DOHH2 (cell line): Measurements from ENCODE around the gene ADAMTSL1.

Experiments used
- H3F3A ChIP-seq: fragments of 200-600 bp; sonication (generic), shearing (Covaris generic); 2 replicates; pipeline ENCODE4 v1.6.0; 2016; ENCODE audit warnings: antibody characterized with exemption, mild to moderate bottlenecking; ENCODE audit not compliant: control insufficient read depth, insufficient read depth
- H3K27ac ChIP-seq: fragments of 200-600 bp; sonication (generic); 2 replicates; pipeline ENCODE4 v1.5.1; 2014; ENCODE audit warnings: low read depth, mild to moderate bottlenecking, low read length, moderate library complexity
- H3K27me3 ChIP-seq: fragments of 200-600 bp; sonication (generic); 2 replicates; pipeline ENCODE4 v1.6.1; 2014; ENCODE audit warnings: mild to moderate bottlenecking, low read length, mixed read lengths; ENCODE audit not compliant: control insufficient read depth
- H3K36me3 ChIP-seq: fragments of 200-600 bp; sonication (generic); 2 replicates; pipeline ENCODE4 v1.6.1; 2014; ENCODE audit warnings: mild to moderate bottlenecking, low read length, moderate library complexity, mixed read lengths; ENCODE audit not compliant: control insufficient read depth
- H3K4me1 ChIP-seq: fragments of 200-600 bp; sonication (generic); 2 replicates; pipeline ENCODE4 v1.6.1; 2014; ENCODE audit warnings: mild to moderate bottlenecking, low read length, mixed read lengths; ENCODE audit not compliant: control insufficient read depth
- H3K4me2 ChIP-seq: fragments of 200-600 bp; sonication (generic); 2 replicates; pipeline ENCODE4 v1.6.0; 2014; ENCODE audit warnings: mild to moderate bottlenecking, low read length, moderate library complexity
- H3K4me3 ChIP-seq: fragments of 200-600 bp; sonication (generic); 2 replicates; pipeline ENCODE4 v1.5.1; 2014; ENCODE audit warnings: mild to moderate bottlenecking, low read length, mixed read lengths
- H3K79me2 ChIP-seq: fragments of 200-600 bp; sonication (generic); 2 replicates; pipeline ENCODE4 v1.6.1; 2014; ENCODE audit warnings: mild to moderate bottlenecking, low read length, mixed read lengths; ENCODE audit not compliant: control insufficient read depth
- H3K9me2 ChIP-seq: fragments of 200-600 bp; sonication (generic); replicated peaks from 2 replicates; pipeline ENCODE4 v1.6.1; 2014; ENCODE audit warnings: mild to moderate bottlenecking, low read length, mixed read lengths; ENCODE audit not compliant: control insufficient read depth
- H3K9me3 ChIP-seq: fragments of 200-600 bp; sonication (generic); 2 replicates; pipeline ENCODE4 v1.6.1; 2014; ENCODE audit warnings: antibody characterized with exemption, low read length, mixed read lengths; ENCODE audit not compliant: control insufficient read depth, insufficient read depth
- H4K20me1 ChIP-seq: fragments of 200-600 bp; sonication (generic); 2 replicates; pipeline ENCODE4 v1.6.0; 2014; ENCODE audit warnings: low read depth, mild to moderate bottlenecking, antibody characterized with exemption, low read length, moderate library complexity; ENCODE audit not compliant: control insufficient read depth, insufficient read depth
- EZH2phosphoT487 ChIP-seq: fragments of 200-600 bp; sonication (generic); IDR thresholded peaks from 2 replicates; pipeline ENCODE4 v1.6.1; 2017; ENCODE audit warnings: borderline replicate concordance, mild to moderate bottlenecking, antibody characterized with exemption, low read length, moderate library complexity, mixed read lengths
- TF ChIP-seq, protein P1 (sequence below): fragments of 200-600 bp; sonication (generic); IDR thresholded peaks from one replicate; pipeline ENCODE4 v1.5.1; 2014; ENCODE audit warnings: antibody characterized with exemption, mild to moderate bottlenecking, low read depth, low read length; ENCODE audit not compliant: poor library complexity, severe bottlenecking

The ADAMTSL1 gene

DNA sequence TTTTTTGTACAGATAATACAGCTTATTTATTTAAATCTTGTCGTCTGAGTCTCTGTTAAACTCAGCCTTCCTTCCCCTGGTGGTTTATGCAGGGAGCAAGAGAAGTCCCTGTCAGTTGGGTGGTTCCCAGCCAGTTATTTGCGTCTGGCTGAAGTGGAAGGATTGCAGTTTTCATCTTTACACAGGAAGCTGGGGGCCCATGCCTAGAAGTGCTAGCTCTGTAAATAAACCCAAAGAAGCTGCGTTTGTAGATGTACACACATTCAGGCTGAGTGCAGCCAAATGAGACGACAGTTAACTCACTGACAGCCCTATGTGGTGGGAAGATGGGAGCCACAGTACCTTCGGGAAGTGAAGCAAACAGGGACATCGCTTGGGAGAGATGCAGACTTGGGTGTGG is 437.0 kb downstream of the ADAMTSL1 start:
- Histone ChIP-seq H3K9me3 (no peaks in the 10 kb centered on the region), H3K4me1 (no peaks in the 10 kb centered on the region), H3F3A (no peaks in the 10 kb centered on the region), H3K4me2 (no peak overlapping the region), H3K9me2 (no peaks in the 10 kb centered on the region), H3K79me2 (no peaks in the 10 kb centered on the region), H3K4me3 (no peak overlapping the region), H3K36me3 (no peaks in the 10 kb centered on the region), H3K27me3 (0 out of 2 replicates have a peak, but pooled peaks cover 3% of the 10 kb centered on the region), H3K27ac (no peak overlapping the region), H4K20me1 (no peaks in the 10 kb centered on the region)
- TF ChIP-seq, protein P1, sequence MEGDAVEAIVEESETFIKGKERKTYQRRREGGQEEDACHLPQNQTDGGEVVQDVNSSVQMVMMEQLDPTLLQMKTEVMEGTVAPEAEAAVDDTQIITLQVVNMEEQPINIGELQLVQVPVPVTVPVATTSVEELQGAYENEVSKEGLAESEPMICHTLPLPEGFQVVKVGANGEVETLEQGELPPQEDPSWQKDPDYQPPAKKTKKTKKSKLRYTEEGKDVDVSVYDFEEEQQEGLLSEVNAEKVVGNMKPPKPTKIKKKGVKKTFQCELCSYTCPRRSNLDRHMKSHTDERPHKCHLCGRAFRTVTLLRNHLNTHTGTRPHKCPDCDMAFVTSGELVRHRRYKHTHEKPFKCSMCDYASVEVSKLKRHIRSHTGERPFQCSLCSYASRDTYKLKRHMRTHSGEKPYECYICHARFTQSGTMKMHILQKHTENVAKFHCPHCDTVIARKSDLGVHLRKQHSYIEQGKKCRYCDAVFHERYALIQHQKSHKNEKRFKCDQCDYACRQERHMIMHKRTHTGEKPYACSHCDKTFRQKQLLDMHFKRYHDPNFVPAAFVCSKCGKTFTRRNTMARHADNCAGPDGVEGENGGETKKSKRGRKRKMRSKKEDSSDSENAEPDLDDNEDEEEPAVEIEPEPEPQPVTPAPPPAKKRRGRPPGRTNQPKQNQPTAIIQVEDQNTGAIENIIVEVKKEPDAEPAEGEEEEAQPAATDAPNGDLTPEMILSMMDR = no peak
- TF ChIP-seq EZH2phosphoT487 = no peak

DNA sequence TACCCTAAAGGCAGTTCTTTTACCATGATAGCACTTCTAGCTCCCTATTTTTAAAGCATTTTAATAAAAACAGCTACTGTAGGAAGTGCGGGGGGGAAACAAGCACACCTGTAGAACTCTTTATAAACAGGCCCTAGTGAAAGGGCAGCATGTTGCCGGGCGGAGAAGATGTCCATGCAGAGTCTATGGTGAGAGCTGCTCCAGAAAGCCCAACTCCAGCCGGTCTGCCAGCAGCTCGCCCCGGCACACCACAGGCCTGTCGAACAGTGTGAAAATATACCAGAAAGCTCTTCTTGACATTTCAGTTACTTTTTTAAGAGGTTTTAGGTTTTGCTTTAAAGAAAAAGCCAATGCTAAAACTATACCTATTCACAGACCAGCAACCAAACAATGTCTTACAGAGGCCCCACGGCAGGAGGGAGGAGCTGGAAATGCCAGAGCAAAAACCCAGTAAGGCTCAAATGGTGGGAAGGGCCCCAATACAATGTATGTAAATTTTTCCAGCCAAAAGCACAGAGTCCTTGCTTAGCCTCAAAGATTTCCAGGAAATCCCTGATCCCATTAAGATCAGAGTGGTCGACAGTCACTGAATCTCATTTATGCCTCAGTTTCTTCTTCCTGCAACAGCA is 437.9 kb downstream of the ADAMTSL1 start:
- Histone ChIP-seq H3K9me2 (no peaks in the 10 kb centered on the region), H3K4me1 (no peaks in the 10 kb centered on the region), H3K79me2 (no peaks in the 10 kb centered on the region), H3K36me3 (no peaks in the 10 kb centered on the region), H3F3A (no peaks in the 10 kb centered on the region), H3K4me2 (no peak overlapping the region), H3K4me3 (no peak overlapping the region), H3K27ac (no peak overlapping the region), H3K27me3 (0 out of 2 replicates have a peak, but pooled peaks cover 3% of the 10 kb centered on the region), H4K20me1 (no peaks in the 10 kb centered on the region), H3K9me3 (no peaks in the 10 kb centered on the region)
- TF ChIP-seq EZH2phosphoT487 = no peak
- TF ChIP-seq, protein P1 = no peak

DNA sequence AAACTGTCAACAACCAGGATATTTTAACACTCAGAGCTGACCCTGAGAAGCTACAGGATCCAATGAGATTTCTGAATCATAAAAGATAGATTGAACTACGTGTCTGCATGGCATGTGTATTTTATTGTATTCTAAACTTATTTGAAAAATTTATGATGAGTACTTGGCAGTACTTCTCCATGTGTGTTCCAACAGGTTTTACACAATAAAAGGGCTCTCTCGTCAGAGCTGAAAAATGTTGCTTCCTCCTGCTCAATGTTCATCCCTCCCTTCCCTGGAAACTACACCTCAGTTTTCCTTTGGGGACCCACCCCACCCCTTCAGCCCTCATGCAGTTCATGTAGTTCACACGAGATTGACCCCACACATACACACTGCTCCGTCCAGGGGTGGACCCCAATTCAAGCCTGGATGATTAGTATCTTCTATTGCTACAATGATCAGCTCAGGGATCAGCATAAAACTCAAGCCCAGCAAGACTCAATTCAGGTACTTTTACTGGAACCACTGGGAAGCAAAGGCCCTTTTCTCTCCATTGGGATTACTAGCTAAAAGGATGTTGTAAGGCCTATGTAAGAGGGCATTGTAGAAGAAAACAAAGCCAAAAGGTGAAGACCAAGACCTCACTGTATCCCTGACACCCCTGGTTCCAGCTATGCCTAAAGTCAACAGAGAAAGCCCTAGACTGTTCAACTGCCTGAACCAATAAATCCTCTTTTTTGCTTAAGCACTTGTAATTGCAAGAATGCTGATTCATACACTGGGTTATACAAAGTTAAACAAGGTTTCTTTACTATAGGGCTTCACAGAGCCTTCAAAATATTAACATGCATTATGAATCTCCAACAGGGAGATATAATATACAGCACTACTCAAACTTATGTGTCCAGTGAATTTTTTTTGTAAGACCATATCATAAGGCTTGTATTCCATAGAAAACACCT is 446.5 kb downstream of the ADAMTSL1 start:
- no peak for TF ChIP-seq EZH2phosphoT487
- TF ChIP-seq, protein P1 = no peak
- Histone ChIP-seq H3K36me3 (no peaks in the 10 kb centered on the region), H3K4me1 (no peaks in the 10 kb centered on the region)

More for the DNA sequence above, 446.5 kb downstream of the ADAMTSL1 start:
- Histone ChIP-seq H3K27ac (no peak overlapping the region), H3K9me3 (no peaks in the 10 kb centered on the region), H3K4me2 (no peak overlapping the region), H3K4me3 (no peak overlapping the region), H3K9me2 (no peaks in the 10 kb centered on the region), H3K27me3 (no peaks in the 10 kb centered on the region), H4K20me1 (no peaks in the 10 kb centered on the region), H3F3A (no peaks in the 10 kb centered on the region), H3K79me2 (no peaks in the 10 kb centered on the region)
